AG10803 (cell line): ENCODE measurements around the gene ETS1.

Source experiments
- DNase-seq: peaks from one replicate; pipeline ENCODE4 v3.0.0; 2010; ENCODE audit warnings: low read depth
- H3K4me3 ChIP-seq: 2 replicates; pipeline ENCODE4 v1.5.1; 2011; ENCODE audit warnings: mild to moderate bottlenecking, low read length, control low read depth
- CTCF ChIP-seq: conservative IDR thresholded peaks from 2 replicates; pipeline ENCODE4 v1.5.1; 2011; ENCODE audit warnings: mild to moderate bottlenecking, low read length, control low read depth, inconsistent platforms

Gene ETS1

GRCh38 chr11:128422576-128423370 lies 164.6 kb downstream of the ETS1 start:
- no peak for DNase-seq
- H3K4me3 ChIP-seq = no peak overlapping the region
- TF ChIP-seq CTCF = no peak

GRCh38 chr11:128421577-128422330 lies 165.6 kb downstream of the ETS1 start:
- DNase-seq = peak; percentile 40
- no peak for TF ChIP-seq CTCF

GRCh38 chr11:128420951-128421350 lies 166.4 kb downstream of the ETS1 start:
- no peak for TF ChIP-seq CTCF
- DNase-seq = peak; percentile 75
- H3K4me3 ChIP-seq = no peak overlapping the region

More at GRCh38 chr11:128421577-128422330, 165.6 kb downstream of the ETS1 start:
- H3K4me3 ChIP-seq = no peak overlapping the region

GRCh38 chr11:128420265-128420664 lies 167.1 kb downstream of the ETS1 start:
- DNase-seq = no peak
- no peak overlapping the region for H3K4me3 ChIP-seq
- no peak for TF ChIP-seq CTCF

GRCh38 chr11:128419012-128419767 lies 168.2 kb downstream of the ETS1 start:
- no peak for DNase-seq
- no peak for TF ChIP-seq CTCF
- no peak overlapping the region for H3K4me3 ChIP-seq

- TF ChIP-seq CTCF = no peak
- DNase-seq = peak; percentile 94
- no peak overlapping the region for H3K4me3 ChIP-seq
These were observed 169.6 kb downstream of the ETS1 start for GRCh38 chr11:128417607-128418324.
